Activated CD4-positive, CD25-positive, alpha-beta regulatory T cell treated with anti-CD3 and anti-CD28 coated beads, Interleukin-2, amount 50 U/mL, for 24 hours (primary cell): Measurements from ENCODE around the gene TICRR.
A peak's percentile ranks its signal among the peaks of the same experiment; 100 is the strongest.

Experiments used
- ATAC-seq, 2 donors: fragments of 150-1000 bp; cut with Tn5 transposase; one replicate each; pipeline ENCODE4 v1.10.0; 2021; ENCODE audit warnings: mild to moderate bottlenecking in 1 of 2, moderate library complexity in 1 of 2

Gene TICRR

GRCh38 chr15:89656116-89656815, 81.0 kb downstream of the TICRR start:
- no peak for ATAC-seq

GRCh38 chr15:89657686-89658200, 82.5 kb downstream of the TICRR start:
- ATAC-seq: no peak

- ATAC-seq: no peak
Observed at GRCh38 chr15:89659295-89659694, 84.0 kb downstream of the TICRR start.

GRCh38 chr15:89660556-89660955, 85.3 kb downstream of the TICRR start:
- no peak for ATAC-seq

GRCh38 chr15:89662893-89663626, 87.8 kb downstream of the TICRR start:
- ATAC-seq: no peak

GRCh38 chr15:89664441-89665350, 89.4 kb downstream of the TICRR start:
- ATAC-seq: no peak

GRCh38 chr15:89665449-89666181, 90.3 kb downstream of the TICRR start:
- peak in 1 of 2 donors; percentile 27 for ATAC-seq

GRCh38 chr15:89666184-89666857, 91.1 kb downstream of the TICRR start:
- no peak for ATAC-seq

- no peak for ATAC-seq
Observed at GRCh38 chr15:89666858-89667705, 91.8 kb downstream of the TICRR start.

- no peak for ATAC-seq
Observed at GRCh38 chr15:89667706-89667960, 92.4 kb downstream of the TICRR start.

- no peak for ATAC-seq
Observed at GRCh38 chr15:89668171-89668570, 92.9 kb downstream of the TICRR start.

- no peak for ATAC-seq
Observed at GRCh38 chr15:89669309-89669865, 94.1 kb downstream of the TICRR start.

GRCh38 chr15:89669941-89670340, 94.7 kb downstream of the TICRR start:
- no peak for ATAC-seq

- no peak for ATAC-seq
Observed at GRCh38 chr15:89670971-89671560, 95.8 kb downstream of the TICRR start.

GRCh38 chr15:89671687-89672086, 96.4 kb downstream of the TICRR start:
- no peak for ATAC-seq

GRCh38 chr15:89672221-89673164, 97.2 kb downstream of the TICRR start:
- ATAC-seq: no peak

- no peak for ATAC-seq
Observed at GRCh38 chr15:89673165-89673512, 97.9 kb downstream of the TICRR start.

GRCh38 chr15:89674526-89674925, 99.3 kb downstream of the TICRR start:
- no peak for ATAC-seq

GRCh38 chr15:89675606-89676005, 100.3 kb downstream of the TICRR start:
- no peak for ATAC-seq
